GM12875 (cell line): ENCODE measurements around the gene EFEMP2.

Source experiments
- H3K4me3 ChIP-seq: one replicate; pipeline ENCODE4 v1.5.1; 2011; ENCODE audit warnings: low read depth, low read length, control low read depth
- TF ChIP-seq, protein P1 (sequence below): IDR thresholded peaks from 2 replicates; pipeline ENCODE4 v1.5.1; 2011; ENCODE audit warnings: low read depth, mild to moderate bottlenecking, control low read depth, inconsistent platforms, low read length, moderate library complexity, borderline replicate concordance; ENCODE audit not compliant: insufficient read depth

Gene EFEMP2

DNA sequence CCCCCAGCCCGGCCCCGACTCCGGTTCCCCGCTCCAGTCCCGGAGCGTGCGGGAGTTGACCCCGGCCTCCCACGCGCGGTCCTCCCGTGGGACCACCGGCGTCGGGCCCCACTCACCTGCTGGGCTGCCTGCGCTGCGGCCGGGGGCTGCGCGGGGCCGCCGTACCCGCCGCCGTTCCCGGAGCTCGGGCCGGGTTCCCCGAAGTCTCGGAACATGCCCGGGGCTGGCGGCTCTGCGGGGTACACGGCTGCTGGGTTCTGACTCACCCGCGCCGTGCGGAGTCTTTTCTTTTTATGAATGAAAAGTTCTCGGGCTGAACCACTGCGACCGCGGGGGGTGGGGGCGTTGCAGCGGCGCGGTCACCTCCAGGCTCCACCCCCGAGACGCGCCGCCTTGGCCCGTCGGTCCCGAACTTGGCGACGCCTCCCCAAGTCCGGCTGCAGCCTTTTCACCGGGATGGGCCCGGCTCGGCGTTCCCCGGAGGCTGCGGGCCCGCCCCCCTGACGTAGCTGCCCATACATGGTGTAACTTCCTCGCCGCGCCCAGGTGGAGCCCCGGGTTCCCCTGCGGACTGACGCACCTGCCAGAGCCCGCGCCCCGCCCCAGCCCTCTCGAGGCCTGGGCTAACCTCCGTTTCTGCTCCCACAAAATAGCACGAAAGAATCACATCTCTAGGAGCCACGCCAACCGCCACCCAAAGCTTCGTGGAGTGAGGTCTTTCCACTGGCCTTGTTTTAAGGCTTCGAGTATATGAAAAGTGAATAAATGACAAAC, 27.7 kb upstream of the EFEMP2 start, which contains the start of gene FOSL1:
Gene FOSL1, minus strand, starts transcription at position 264 of the 774 bp plus-strand sequence. Its CDS starts 49 bp downstream, at position 215.
- peak within 1 kb of the TSS; percentile 53 for H3K4me3 ChIP-seq
- TF ChIP-seq, protein P1, sequence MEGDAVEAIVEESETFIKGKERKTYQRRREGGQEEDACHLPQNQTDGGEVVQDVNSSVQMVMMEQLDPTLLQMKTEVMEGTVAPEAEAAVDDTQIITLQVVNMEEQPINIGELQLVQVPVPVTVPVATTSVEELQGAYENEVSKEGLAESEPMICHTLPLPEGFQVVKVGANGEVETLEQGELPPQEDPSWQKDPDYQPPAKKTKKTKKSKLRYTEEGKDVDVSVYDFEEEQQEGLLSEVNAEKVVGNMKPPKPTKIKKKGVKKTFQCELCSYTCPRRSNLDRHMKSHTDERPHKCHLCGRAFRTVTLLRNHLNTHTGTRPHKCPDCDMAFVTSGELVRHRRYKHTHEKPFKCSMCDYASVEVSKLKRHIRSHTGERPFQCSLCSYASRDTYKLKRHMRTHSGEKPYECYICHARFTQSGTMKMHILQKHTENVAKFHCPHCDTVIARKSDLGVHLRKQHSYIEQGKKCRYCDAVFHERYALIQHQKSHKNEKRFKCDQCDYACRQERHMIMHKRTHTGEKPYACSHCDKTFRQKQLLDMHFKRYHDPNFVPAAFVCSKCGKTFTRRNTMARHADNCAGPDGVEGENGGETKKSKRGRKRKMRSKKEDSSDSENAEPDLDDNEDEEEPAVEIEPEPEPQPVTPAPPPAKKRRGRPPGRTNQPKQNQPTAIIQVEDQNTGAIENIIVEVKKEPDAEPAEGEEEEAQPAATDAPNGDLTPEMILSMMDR, result no peak

DNA sequence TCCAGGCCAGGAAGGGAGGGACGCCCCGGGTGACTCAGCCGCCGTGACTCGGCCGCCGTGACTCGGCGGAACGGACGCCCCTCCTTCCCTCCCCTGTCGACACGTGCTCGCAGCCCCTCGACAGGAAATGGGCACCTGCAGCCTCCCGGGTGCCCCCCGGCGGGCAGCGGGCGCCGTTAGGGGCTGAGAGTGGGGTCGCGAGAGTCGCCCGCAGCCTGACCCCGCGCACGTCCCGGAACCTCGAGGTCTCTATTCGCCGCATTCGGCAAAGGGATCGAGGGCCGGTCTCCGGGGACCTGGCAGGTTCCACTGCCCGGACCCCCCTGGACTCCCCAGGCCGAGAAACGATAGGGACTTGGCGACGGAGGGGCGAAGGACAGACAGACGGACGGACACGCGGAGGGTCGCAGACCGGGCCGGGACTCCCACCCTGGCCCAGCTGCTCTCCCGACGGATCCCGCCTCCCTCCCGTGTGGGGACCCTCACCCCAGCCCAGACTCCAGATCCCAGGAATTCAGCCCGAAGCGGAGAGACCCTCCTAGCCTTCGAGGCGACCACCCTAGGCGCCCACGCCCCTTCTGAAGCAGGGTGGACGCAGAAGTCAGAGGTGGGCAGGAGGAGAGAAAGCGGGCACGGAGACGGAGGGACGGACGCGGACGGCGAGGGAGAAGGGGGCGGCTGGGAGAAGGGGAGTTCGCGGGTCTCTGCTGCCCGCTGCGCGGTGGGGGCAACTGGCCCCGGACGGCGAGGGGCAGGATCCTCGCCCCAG, 26.9 kb upstream of the EFEMP2 start:
- TF ChIP-seq, protein P1, result no peak
- peak overlapping the region; percentile 53 for H3K4me3 ChIP-seq

DNA sequence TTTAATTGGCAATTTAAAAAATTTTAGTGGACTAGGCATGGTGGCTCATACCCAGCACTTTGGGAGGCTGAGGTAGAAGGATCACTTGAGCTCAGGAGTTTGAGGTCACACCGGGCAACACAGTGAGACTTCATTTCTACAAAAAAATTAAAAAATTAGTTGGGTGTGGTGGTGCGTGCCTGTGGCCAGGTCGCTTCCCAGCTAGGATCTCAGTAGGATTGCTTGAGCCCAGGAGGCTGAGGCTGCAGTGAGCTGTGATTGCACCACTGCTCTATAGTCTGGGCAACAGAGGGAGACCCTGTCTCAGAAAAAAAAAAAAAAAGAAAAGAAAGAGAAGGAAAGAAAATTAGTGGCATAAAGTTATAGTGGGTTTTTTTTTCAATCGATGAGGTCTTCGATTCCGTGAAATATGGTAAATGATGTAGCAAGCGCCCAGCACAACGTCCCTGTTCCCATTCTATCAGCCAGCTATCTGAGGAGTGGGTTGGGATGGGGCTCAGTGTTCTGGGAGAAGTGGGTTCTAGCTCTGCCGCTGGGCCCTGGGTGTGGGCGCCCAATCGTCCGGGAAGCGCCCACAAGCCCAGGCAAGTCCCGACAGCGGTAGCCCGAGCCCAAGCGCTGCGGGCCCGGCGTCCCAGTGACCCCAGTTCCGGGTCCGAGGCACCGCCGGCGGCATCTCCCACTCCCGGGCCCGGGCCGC, 26.2 kb upstream of the EFEMP2 start:
- TF ChIP-seq, protein P1, result no peak

DNA sequence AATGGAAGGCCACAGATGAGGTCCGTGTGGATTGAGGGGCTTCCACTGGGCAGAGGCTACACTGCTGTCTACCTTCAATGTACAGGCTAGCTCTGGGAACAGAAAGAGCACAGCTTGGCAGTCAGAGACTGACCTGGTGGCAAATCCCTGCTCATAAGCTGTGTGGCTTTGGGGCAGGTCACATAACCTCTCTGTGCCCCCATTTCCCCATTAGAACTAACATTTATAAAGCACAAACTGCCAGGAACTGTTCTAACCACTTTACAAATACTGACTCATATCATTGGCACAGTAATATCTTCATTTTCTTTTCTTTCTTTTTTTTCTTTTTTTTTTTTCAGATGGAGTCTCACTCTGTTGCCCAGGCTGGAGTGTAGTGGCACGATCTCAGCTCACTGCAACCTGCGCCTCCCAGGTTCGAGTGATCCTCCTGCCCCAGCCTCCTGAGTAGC, 24.4 kb upstream of the EFEMP2 start:
- H3K4me3 ChIP-seq, result no peak overlapping the region
- TF ChIP-seq, protein P1, result no peak

More for the DNA sequence above, 26.2 kb upstream of the EFEMP2 start:
- H3K4me3 ChIP-seq, result peak overlapping the region; percentile 53

DNA sequence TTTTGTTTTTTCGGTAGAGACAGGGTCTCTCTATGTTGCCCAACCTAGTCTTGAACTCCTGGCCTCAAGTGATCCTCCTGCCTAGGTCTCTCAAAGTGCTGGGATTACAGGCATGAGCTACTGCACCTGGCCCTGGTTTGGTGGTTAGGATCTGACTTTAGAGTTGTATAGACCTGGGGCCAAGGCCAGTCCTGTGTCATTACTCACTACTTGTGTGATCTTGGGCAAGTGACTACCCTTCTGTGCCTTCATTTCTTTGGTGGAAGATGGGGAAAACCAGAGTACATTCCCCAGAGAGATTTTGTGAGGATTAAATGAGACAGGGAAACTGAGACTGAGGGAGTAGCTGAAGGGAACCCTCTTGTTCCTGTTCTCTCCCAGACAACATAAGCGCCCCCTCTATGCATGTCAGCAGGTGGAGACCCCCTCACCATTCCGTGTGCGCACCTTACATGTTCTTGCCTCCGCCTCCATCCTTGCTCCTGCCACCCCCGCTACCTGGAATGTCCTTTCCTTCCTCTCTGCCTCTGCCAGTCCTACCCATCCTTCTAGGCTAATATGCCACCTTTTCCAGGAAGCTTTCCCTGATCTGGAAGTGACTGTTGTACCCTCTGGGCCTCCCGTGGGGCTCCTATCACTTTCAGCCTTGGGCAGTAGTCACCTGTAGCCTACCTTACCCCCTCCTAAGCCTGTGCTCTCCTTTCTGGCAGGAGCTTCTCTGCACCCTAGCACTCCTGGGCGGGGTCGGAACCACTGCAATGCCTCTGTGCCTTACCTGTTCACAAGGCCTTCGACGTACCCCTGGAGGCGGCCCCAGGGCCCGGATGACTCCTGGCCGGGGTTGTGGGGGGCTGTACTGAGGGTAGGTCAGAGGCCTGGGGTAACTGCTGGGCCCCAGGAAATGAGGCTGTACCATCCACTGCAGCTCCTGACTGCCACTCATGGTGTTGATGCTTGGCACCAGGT, 23.7 kb upstream of the EFEMP2 start:
- no peak overlapping the region for H3K4me3 ChIP-seq
- TF ChIP-seq, protein P1, result no peak

DNA sequence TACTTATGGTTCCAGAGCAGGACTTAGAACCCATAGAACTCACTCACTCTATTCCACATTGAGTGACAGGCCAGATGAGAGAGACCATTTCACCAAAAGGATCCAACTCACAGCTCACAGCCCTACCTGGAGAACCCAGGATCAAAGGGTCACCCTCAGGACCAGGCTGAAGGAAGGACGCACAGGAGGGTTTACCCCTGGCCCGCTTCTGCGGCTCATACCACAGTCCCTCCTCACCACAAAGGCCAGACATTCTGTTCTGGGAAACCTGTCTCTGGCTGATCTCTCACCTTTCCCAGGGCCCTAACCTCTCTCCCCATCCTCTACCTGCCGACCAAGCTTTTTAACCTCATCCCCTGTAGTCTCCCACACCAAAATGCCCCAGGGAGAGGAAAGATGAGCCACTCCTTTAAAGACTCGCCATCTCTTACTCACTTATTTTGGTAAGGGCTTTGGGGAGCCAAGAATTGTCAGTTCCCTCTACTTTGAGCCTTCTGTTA, 22.9 kb upstream of the EFEMP2 start:
- H3K4me3 ChIP-seq, result no peak overlapping the region
- TF ChIP-seq, protein P1, result no peak
